ENCODE results near the gene CACNA2D1.

The CACNA2D1 gene

GRCh38 chr7:82406937-82407336, 36.6 kb downstream of the CACNA2D1 start:
- TF ChIP-seq MYC (IDR thresholded peaks at IDR 0.05; ENCODE audit: low read depth, low read length), result no peak
- no peak for DNase-seq (ENCODE audit: low read depth)
- no peak overlapping the region for H3K4me3 ChIP-seq (ENCODE audit: low read depth, low read length)

DNA sequence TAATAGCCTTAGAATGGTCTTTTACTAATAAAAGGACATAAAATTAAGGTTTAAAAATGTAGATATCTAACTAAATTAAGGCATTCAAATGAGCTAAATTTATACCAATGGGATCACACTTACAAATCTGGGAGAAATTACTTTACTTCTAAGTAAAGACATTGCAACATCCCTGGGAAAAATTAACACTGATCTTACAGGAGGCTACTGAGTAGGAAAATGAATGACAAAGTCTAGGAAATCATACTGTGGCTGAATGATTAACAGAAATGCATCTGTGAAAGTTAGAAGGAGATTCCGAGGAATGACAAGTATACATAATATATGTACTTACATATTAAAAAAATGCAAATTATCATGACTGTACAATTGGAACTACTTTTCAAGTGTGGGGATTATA, 38.3 kb downstream of the CACNA2D1 start:
- H3K4me3 ChIP-seq (ENCODE audit: low read depth, low read length), result no peak overlapping the region
- DNase-seq (ENCODE audit: low read depth), result no peak
- TF ChIP-seq POLR2A (IDR thresholded peaks at IDR 0.05; ENCODE audit: extremely low read depth, insufficient read length) (no peak), MYC (IDR thresholded peaks at IDR 0.05; ENCODE audit: low read depth, low read length) (no peak), CTCF (IDR thresholded peaks at IDR 0.05; ENCODE audit: low read depth, low read length) (no peak)
- TF ChIP-seq, protein P1, sequence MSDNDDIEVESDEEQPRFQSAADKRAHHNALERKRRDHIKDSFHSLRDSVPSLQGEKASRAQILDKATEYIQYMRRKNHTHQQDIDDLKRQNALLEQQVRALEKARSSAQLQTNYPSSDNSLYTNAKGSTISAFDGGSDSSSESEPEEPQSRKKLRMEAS (IDR thresholded peaks at IDR 0.05; ENCODE audit: low read depth, low read length), result no peak

GRCh38 chr7:82404652-82405051, 38.9 kb downstream of the CACNA2D1 start:
- H3K4me3 ChIP-seq (ENCODE audit: low read depth, low read length), result no peak overlapping the region
- TF ChIP-seq MYC (IDR thresholded peaks at IDR 0.05; ENCODE audit: low read depth, low read length), result no peak
- TF ChIP-seq, protein P1 (IDR thresholded peaks at IDR 0.05; ENCODE audit: low read depth, low read length), result no peak
- no peak for DNase-seq (ENCODE audit: low read depth)

DNA sequence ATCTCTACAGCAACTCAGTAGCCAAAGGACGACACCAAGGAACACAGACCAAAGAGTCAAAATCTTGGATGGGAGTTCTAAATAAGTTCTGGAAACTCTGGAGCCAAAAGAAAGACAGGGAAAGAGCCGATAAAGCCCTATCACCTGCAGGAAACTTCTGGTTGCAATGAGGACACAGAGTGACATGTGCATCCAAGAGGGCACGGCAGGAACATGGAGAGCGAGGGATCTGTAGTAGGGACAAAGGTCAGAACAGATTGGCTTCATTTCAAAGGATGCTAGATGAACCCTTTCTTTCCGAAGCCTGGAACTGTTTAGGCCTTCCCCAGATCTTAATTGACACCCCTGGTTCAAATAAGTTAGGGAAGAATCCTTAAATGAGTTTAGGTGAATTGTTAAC, 39.5 kb downstream of the CACNA2D1 start:
- no peak for DNase-seq (ENCODE audit: low read depth)
- no peak for TF ChIP-seq CTCF (IDR thresholded peaks at IDR 0.05; ENCODE audit: low read depth, low read length)
- TF ChIP-seq POLR2A (IDR thresholded peaks at IDR 0.05; ENCODE audit: extremely low read depth, insufficient read length), result no peak

DNA sequence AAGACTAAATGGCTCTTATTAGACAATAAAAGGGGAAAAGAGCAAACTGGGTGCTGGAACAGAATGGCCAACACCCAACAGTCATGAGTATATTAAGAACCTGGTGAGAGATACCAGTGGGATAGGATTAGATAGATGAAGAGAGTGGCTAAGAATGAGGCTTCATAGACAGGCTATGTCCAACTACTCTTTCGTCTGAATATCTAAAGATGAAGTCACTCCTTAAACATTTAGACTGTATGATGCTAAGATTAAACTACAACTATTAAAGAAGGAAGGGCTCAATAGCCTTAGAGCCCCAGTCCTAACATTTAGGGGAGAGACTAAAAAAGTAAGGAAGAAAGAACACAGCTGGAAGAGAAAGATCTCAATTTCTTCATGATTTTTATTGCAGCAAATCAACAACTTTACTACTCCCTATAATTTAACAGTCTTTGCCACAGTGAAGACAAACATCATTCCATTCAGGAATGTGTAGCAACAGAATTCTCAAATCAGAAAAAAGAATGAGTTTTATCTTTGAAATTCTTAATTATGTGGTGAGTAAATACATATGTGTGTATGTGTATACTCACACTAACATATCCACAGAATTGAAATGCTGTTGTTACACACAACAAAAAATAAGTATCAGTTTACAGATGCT, 45.6 kb downstream of the CACNA2D1 start:
- no peak for DNase-seq (ENCODE audit: low read depth)
- TF ChIP-seq MYC (IDR thresholded peaks at IDR 0.05; ENCODE audit: low read depth, low read length) (no peak), CTCF (IDR thresholded peaks at IDR 0.05; ENCODE audit: low read depth, low read length) (no peak), POLR2A (IDR thresholded peaks at IDR 0.05; ENCODE audit: extremely low read depth, insufficient read length) (no peak)
- TF ChIP-seq, protein P1 (IDR thresholded peaks at IDR 0.05; ENCODE audit: low read depth, low read length), result no peak
- H3K4me3 ChIP-seq (ENCODE audit: low read depth, low read length), result no peak overlapping the region

More for the DNA sequence above, 39.5 kb downstream of the CACNA2D1 start:
- no peak overlapping the region for H3K4me3 ChIP-seq (ENCODE audit: low read depth, low read length)

GRCh38 chr7:82396343-82396742, 47.2 kb downstream of the CACNA2D1 start:
- no peak for DNase-seq (ENCODE audit: low read depth)
- TF ChIP-seq MYC (IDR thresholded peaks at IDR 0.05; ENCODE audit: low read depth, low read length) (no peak), CTCF (IDR thresholded peaks at IDR 0.05; ENCODE audit: low read depth, low read length) (no peak), POLR2A (IDR thresholded peaks at IDR 0.05; ENCODE audit: extremely low read depth, insufficient read length) (no peak)
- TF ChIP-seq, protein P1 (IDR thresholded peaks at IDR 0.05; ENCODE audit: low read depth, low read length), result no peak
- no peak overlapping the region for H3K4me3 ChIP-seq (ENCODE audit: low read depth, low read length)

- no peak overlapping the region for H3K4me3 ChIP-seq (ENCODE audit: low read depth, low read length)
- no peak for DNase-seq (ENCODE audit: low read depth)
- TF ChIP-seq MYC (IDR thresholded peaks at IDR 0.05; ENCODE audit: low read depth, low read length) (no peak), POLR2A (IDR thresholded peaks at IDR 0.05; ENCODE audit: extremely low read depth, insufficient read length) (no peak), CTCF (IDR thresholded peaks at IDR 0.05; ENCODE audit: low read depth, low read length) (no peak)
- TF ChIP-seq, protein P1 (IDR thresholded peaks at IDR 0.05; ENCODE audit: low read depth, low read length), result no peak
These were observed 48.4 kb downstream of the CACNA2D1 start for GRCh38 chr7:82395147-82395546.
